Astrocyte (in vitro differentiated cells and primary cell): ENCODE measurements around the gene SCYGR8. TPM values are rescaled to one million over a fixed set of nuclear protein-coding genes. Genes with fewer than 3 reads are reported as not detected.
A peak's percentile ranks its signal among the peaks of the same experiment; 100 is the strongest.

Experiments
- DNase-seq: peaks from one replicate; pipeline ENCODE4 v3.0.0-alpha.2; 2010; ENCODE audit warnings: low read depth
- FAIRE-seq: peaks from 2 replicates; lab custom pipeline; 2011; peaks lifted over from hg19 to GRCh38; lab: Jason Lieb, UNC
- H2AFZ ChIP-seq: 2 replicates; pipeline ENCODE4 v1.6.0; 2012; ENCODE audit warnings: low read depth, low read length, inconsistent platforms
- H3K27ac ChIP-seq: 2 replicates; pipeline ENCODE4 v1.5.1; 2011; ENCODE audit warnings: low read depth, low read length, inconsistent platforms
- H3K27me3 ChIP-seq: 2 replicates; pipeline ENCODE4 v1.6.0; 2011; ENCODE audit warnings: low read length, inconsistent platforms; ENCODE audit not compliant: insufficient read depth
- H3K36me3 ChIP-seq: 2 replicates; pipeline ENCODE4 v1.5.1; 2011; ENCODE audit warnings: low read length, inconsistent platforms; ENCODE audit not compliant: insufficient read depth
- H3K4me1 ChIP-seq: 2 replicates; pipeline ENCODE4 v1.5.1; 2011; ENCODE audit warnings: low read length, inconsistent platforms; ENCODE audit not compliant: insufficient read depth
- H3K4me2 ChIP-seq: 2 replicates; pipeline ENCODE4 v1.6.0; 2012; ENCODE audit warnings: low read length, inconsistent platforms
- H3K4me3 ChIP-seq: 2 replicates; pipeline ENCODE4 v1.5.1; 2011; ENCODE audit warnings: low read depth, mild to moderate bottlenecking, low read length, inconsistent platforms; ENCODE audit not compliant: insufficient read depth
- H3K79me2 ChIP-seq: 2 replicates; pipeline ENCODE4 v1.6.0; 2012; ENCODE audit warnings: mild to moderate bottlenecking, low read length, inconsistent platforms; ENCODE audit not compliant: insufficient read depth
- H3K9ac ChIP-seq: 2 replicates; pipeline ENCODE4 v1.6.0; 2012; ENCODE audit warnings: mild to moderate bottlenecking, low read length, inconsistent platforms
- H3K9me3 ChIP-seq: 2 replicates; pipeline ENCODE4 v1.5.1; 2012; ENCODE audit warnings: low read depth, mild to moderate bottlenecking, low read length, inconsistent platforms; ENCODE audit not compliant: insufficient read depth
- H4K20me1 ChIP-seq: 2 replicates; pipeline ENCODE4 v1.6.0; 2012; ENCODE audit warnings: low read length, inconsistent platforms; ENCODE audit not compliant: insufficient read depth
- H3K27ac Mint-ChIP-seq: one replicate; pipeline ENCODE4 v1.8.0; 2021; ENCODE audit warnings: mild to moderate bottlenecking, mixed read lengths; ENCODE audit not compliant: unreplicated experiment
- H3K27me3 Mint-ChIP-seq: one replicate; pipeline ENCODE4 v1.8.0; 2021; ENCODE audit warnings: low read depth, mixed read lengths; ENCODE audit not compliant: unreplicated experiment
- H3K36me3 Mint-ChIP-seq: one replicate; pipeline ENCODE4 v1.8.0; 2021; ENCODE audit warnings: low read depth, mixed read lengths; ENCODE audit not compliant: unreplicated experiment
- H3K4me1 Mint-ChIP-seq: one replicate; pipeline ENCODE4 v1.8.0; 2021; ENCODE audit warnings: low read depth, mixed read lengths; ENCODE audit not compliant: unreplicated experiment
- H3K4me3 Mint-ChIP-seq: one replicate; pipeline ENCODE4 v1.8.0; 2021; ENCODE audit warnings: mild to moderate bottlenecking, moderate library complexity, mixed read lengths; ENCODE audit not compliant: unreplicated experiment
- H3K9me3 Mint-ChIP-seq: one replicate; pipeline ENCODE4 v1.8.0; 2021; ENCODE audit warnings: mild to moderate bottlenecking, mixed read lengths; ENCODE audit not compliant: unreplicated experiment
- CTCF ChIP-seq: IDR thresholded peaks from 2 replicates; pipeline ENCODE4 v1.5.1; 2011; ENCODE audit warnings: low read depth, mild to moderate bottlenecking, inconsistent platforms, low read length, moderate library complexity; ENCODE audit not compliant: insufficient read depth
- EZH2 ChIP-seq: IDR thresholded peaks from 2 replicates; pipeline ENCODE4 v1.6.1; 2012; ENCODE audit warnings: mild to moderate bottlenecking, low read length, inconsistent platforms; ENCODE audit not compliant: insufficient read depth
- total RNA-seq: library from RNA; stranded (reverse); gene quantifications from 2 replicates; pipeline ENCODE4 v1.2.1, GENCODE V29; 2021

SCYGR8 gene
- total RNA-seq, 1 donor from 2014 or later, result not detected

GRCh38 chr2:227716501-227716900, 29.2 kb upstream of the SCYGR8 start:
- Mint-ChIP-seq H3K27me3 (peaks cover 3% of the 10 kb centered on the region), H3K9me3 (no peaks in the 10 kb centered on the region), H3K27ac (no peak overlapping the region), H3K4me3 (no peak overlapping the region), H3K36me3 (no peaks in the 10 kb centered on the region), H3K4me1 (no peaks in the 10 kb centered on the region)
- H3K27me3 ChIP-seq, result no peaks in the 10 kb centered on the region
- no peaks in the 10 kb centered on the region for H4K20me1 ChIP-seq
- no peak overlapping the region for H3K9ac ChIP-seq
- DNase-seq (no peak), FAIRE-seq (no peak)
- H3K9me3 ChIP-seq, result no peaks in the 10 kb centered on the region
- H3K79me2 ChIP-seq, result no peaks in the 10 kb centered on the region
- no peaks in the 10 kb centered on the region for H3K4me1 ChIP-seq
- no peak overlapping the region for H3K4me3 ChIP-seq
- H3K4me2 ChIP-seq, result no peak overlapping the region
- H3K36me3 ChIP-seq, result no peaks in the 10 kb centered on the region
- TF ChIP-seq CTCF (no peak), EZH2 (no peak)
- H2AFZ ChIP-seq, result no peak overlapping the region
- no peak overlapping the region for H3K27ac ChIP-seq

DNA sequence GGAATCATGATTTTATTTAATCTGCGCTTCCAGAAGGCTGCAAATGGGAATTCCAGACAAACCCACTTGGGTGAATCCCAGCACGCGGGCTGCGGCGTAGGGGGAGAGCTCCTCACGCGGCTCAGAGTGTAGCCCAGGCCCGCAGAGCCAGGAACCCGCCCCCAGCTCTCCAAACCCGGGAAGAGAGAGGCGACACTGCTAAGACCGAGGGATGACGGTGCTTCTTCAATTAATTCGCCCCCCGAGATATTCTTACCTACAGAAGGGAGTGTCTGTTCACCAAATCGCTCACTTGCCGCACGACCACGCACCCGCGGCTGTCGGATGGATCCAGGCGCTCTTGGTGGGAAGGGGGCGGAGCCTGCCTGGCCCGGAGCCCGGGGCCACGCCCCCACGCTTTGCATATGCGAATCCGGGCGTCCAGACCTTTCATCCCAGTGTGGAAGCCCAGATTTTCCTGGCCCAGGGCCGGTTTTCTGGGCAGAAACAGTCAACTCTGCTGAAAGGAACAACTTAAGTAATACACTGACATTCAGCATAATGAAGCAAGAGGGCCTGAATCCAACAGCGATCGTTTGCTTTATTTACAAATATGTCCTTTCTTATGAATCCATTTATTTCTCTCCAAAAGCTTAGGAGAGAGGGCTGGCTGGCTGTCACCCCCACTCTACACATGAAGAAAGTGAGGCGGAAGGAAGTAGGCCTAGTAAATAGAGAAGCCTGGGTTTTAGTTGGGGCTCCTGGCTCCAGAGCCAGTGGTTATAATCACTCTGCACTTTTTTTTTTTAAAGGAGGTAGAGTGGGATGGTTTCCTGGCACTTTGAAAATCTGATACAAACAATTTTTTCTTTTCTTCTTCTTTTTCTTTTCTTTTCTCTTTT, 27.8 kb upstream of the SCYGR8 start, which contains the start of gene SLC19A3:
TSS of gene SLC19A3 (minus strand) at position 342 of the 881 bp plus-strand sequence. CDS start 15,710 bp downstream, outside the sequence.
- no peaks in the 10 kb centered on the region for H3K79me2 ChIP-seq
- Mint-ChIP-seq H3K27me3 (peaks cover 3% of the 10 kb centered on the region), H3K27ac (no peak within 1 kb of the TSS), H3K36me3 (no peaks in the 10 kb centered on the region), H3K9me3 (no peaks in the 10 kb centered on the region), H3K4me3 (peak within 1 kb of the TSS; percentile 82), H3K4me1 (peaks cover 4% of the 10 kb centered on the region)
- H2AFZ ChIP-seq, result peak within 1 kb of the TSS; percentile 74
- H3K9me3 ChIP-seq, result no peaks in the 10 kb centered on the region
- DNase-seq (peak; percentile 75), FAIRE-seq (no peak)
- H3K4me2 ChIP-seq, result peak within 1 kb of the TSS; percentile 92
- H3K27ac ChIP-seq, result no peak within 1 kb of the TSS
- H3K9ac ChIP-seq, result peak within 1 kb of the TSS; percentile 43
- TF ChIP-seq EZH2, result no peak
- no peak for TF ChIP-seq CTCF
- no peaks in the 10 kb centered on the region for H3K4me1 ChIP-seq
- H3K27me3 ChIP-seq, result peaks cover 3% of the 10 kb centered on the region
- no peaks in the 10 kb centered on the region for H4K20me1 ChIP-seq
- peak within 1 kb of the TSS; percentile 66 for H3K4me3 ChIP-seq
- H3K36me3 ChIP-seq, result no peaks in the 10 kb centered on the region

GRCh38 chr2:227719641-227720040, 26.1 kb upstream of the SCYGR8 start:
- Histone ChIP-seq H3K36me3 (no peaks in the 10 kb centered on the region), H3K27ac (no peak overlapping the region), H2AFZ (no peak overlapping the region), H3K4me3 (no peak overlapping the region), H4K20me1 (no peaks in the 10 kb centered on the region), H3K79me2 (no peaks in the 10 kb centered on the region), H3K4me1 (no peaks in the 10 kb centered on the region), H3K9ac (no peak overlapping the region), H3K27me3 (peaks cover 3% of the 10 kb centered on the region), H3K9me3 (no peaks in the 10 kb centered on the region), H3K4me2 (no peak overlapping the region)
- DNase-seq, result no peak
- peaks cover 4% of the 10 kb centered on the region for H3K4me1 Mint-ChIP-seq
- no peak for FAIRE-seq
- TF ChIP-seq CTCF (no peak), EZH2 (no peak)
- no peaks in the 10 kb centered on the region for H3K36me3 Mint-ChIP-seq
- H3K4me3 Mint-ChIP-seq, result no peak overlapping the region
- peaks cover 3% of the 10 kb centered on the region for H3K27me3 Mint-ChIP-seq
- no peaks in the 10 kb centered on the region for H3K9me3 Mint-ChIP-seq
- H3K27ac Mint-ChIP-seq, result no peak overlapping the region
